Fibroblast of mammary gland (primary cell): ENCODE data around the gene MINDY4B.

Experiments used
- DNase-seq: peaks from one replicate; pipeline ENCODE4 v3.0.0-alpha.2; 2010; ENCODE audit warnings: low read depth
- H3K4me3 ChIP-seq: 2 replicates; pipeline ENCODE4 v1.5.1; 2011; ENCODE audit warnings: low read depth, mild to moderate bottlenecking, low read length, moderate library complexity; ENCODE audit not compliant: control insufficient read depth
- TF ChIP-seq, protein P1 (sequence below): conservative IDR thresholded peaks from 2 replicates; pipeline ENCODE4 v1.5.1; 2011; ENCODE audit warnings: low read depth, low read length, inconsistent platforms; ENCODE audit not compliant: control insufficient read depth, insufficient read depth

The MINDY4B gene

DNA sequence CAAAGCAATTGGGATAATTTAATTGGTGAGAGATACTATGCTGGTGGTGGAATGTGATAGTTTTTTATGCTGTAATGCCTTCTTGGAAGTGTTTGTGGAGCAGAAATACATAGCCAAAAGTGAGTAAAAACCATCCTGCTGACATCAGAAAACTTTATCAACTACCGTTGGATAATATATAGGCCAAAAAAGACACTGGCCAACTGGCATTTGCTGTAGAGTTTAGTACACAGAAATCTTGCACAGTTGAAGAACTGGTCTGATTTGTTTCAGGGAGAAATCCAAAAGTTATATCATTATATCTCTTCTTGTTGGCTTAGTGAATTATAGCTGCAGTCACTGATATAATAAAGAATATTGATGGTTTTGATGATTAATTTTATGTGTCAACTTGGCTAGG, 507 bp upstream of the MINDY4B start:
- TF ChIP-seq, protein P1, sequence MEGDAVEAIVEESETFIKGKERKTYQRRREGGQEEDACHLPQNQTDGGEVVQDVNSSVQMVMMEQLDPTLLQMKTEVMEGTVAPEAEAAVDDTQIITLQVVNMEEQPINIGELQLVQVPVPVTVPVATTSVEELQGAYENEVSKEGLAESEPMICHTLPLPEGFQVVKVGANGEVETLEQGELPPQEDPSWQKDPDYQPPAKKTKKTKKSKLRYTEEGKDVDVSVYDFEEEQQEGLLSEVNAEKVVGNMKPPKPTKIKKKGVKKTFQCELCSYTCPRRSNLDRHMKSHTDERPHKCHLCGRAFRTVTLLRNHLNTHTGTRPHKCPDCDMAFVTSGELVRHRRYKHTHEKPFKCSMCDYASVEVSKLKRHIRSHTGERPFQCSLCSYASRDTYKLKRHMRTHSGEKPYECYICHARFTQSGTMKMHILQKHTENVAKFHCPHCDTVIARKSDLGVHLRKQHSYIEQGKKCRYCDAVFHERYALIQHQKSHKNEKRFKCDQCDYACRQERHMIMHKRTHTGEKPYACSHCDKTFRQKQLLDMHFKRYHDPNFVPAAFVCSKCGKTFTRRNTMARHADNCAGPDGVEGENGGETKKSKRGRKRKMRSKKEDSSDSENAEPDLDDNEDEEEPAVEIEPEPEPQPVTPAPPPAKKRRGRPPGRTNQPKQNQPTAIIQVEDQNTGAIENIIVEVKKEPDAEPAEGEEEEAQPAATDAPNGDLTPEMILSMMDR: no peak
- DNase-seq: no peak
- no peak overlapping the region for H3K4me3 ChIP-seq

DNA sequence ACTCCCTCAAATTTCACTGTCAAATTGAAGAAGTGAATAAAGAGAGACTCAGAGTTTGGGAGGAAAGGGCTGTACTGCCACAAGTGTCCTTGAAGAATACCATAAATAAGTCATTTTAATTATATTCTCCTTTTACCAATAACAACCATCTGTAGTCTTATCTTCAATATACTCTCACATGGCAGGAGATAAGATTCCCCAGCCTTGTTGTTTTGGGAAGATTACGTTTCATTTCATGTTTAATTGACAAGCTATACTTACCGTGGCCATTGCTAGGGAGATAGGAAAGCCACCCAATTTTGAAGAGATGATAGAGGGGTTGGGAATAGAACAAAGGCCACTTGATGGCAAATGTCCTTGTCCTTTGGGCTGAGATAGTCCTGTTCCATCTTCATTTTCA, 2.3 kb downstream of the MINDY4B start:
- TF ChIP-seq, protein P1: no peak
- DNase-seq: no peak
- H3K4me3 ChIP-seq: no peak overlapping the region

DNA sequence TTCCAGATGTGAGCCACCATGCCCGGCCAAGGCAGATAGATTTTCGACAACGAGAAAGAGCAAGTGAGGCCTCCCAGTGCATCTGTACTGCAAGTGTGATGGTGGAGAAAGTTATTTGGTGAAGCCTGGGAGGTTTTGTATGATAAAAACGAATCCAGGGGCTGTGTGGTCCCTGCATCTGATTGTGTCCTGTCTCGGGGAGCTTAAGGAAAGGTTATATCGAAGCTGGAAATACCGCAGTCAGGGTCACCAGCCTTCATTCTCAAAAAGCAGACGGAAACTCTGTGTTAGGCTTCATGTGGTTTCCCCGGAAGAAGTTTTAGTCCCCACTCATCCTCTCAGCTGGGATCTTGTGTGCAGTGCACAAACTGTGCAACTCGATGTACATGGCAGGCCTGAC, 3.4 kb downstream of the MINDY4B start:
- DNase-seq: no peak
- H3K4me3 ChIP-seq: no peak overlapping the region
- TF ChIP-seq, protein P1: no peak

DNA sequence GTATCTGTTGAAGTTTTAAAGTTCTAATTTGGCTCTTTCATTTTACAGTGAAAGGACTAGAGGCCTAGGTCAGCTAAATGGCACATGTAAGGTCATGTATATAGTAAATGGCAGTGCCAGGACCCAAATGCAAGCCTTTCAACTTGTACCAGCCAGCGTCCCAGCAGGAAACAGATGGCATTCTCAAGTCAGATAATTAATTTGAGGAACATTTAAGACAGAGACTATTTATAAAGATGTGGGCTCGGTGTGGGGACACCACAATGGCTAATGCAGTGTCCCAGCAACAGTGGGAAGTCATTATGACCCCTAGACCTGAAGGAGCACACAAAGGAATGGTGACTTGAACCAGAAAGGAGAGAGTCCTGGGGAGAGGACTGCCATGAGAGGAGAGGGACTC, 6.1 kb downstream of the MINDY4B start:
- no peak overlapping the region for H3K4me3 ChIP-seq
- DNase-seq: no peak
- TF ChIP-seq, protein P1: no peak

DNA sequence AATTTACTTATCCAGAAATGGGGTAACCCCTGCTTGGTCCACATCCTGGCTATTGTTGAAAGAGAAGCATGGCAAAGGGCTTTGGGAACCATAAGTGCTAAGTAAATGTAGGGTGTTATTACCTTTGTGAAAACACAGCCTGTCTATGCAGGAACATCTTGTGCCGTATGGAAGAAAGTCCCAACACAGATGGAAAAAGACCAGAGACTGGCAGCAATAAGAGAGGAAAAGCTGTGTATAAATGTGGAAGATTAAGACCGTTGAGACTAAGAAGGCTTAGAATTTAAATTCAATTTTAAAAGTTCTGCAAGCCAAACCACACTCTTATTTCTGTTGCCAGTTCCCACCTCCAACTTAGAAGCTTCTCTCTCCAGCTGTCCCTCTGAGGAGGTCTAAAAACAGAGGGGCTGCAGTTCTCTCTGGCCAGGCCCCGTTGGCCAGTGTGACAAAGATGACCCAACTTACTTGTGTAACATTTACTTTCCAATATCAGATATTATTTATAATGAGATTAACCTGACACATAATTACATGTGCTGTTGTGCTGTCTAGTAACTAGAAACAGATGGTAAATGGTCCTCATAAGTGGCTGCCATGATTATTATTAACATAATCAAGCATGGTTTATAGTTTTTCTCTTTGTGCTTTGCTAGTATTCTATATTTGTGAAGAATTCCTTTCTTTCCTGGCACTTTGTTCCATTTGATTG, 7.0 kb downstream of the MINDY4B start:
- DNase-seq: no peak
- no peak overlapping the region for H3K4me3 ChIP-seq
- TF ChIP-seq, protein P1: no peak

DNA sequence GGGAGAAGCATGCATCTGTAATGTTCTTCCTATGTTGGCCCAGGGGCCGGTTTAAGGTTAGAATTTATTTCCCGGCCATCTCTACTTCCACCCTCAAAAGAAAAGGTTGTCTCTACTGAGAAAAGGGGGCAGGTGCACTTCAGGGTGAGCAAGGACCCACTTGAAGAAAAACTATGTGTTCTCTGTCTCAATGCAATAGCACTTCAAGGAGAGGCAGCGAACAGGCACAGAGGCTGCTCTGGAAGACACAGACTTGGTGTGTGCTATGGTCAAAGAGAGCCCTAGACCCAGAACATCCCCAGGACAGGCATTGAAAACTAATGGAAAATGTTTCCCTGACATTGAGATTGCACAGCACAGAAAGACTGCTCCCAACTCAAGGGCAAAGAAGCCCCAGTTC, 7.6 kb downstream of the MINDY4B start:
- TF ChIP-seq, protein P1: no peak
- no peak overlapping the region for H3K4me3 ChIP-seq
- DNase-seq: no peak

DNA sequence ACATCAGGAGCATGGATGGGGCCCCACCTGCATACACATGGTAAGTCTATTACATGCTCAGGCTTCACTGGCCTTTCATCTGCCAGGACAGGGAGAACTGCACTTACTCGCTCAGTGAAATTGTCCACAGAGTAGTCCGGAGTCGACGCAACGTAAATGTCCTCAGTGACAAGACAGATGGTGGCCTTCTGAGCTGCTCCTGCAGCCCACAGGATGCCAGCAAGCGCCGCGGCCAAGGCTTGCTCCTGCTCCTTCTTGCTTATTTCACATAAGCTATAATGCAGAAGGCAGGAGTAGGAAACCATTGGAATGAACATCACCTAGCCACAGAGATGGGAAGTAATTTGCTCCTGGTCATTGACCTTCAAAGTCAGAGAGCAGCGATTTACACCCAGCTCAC, 14.4 kb downstream of the MINDY4B start:
- no peak for DNase-seq
- TF ChIP-seq, protein P1: no peak

More for the DNA sequence above, 14.4 kb downstream of the MINDY4B start:
- no peak overlapping the region for H3K4me3 ChIP-seq
